ENCODE results near the gene SNX11. TPM values are rescaled to one million over a fixed set of nuclear protein-coding genes. Genes with fewer than 3 reads are reported as not detected.

SNX11 gene
- total and polyA plus RNA-seq, 9 of the 15 experiments (the other 6 are each of a cell fraction or from before 2014, with no cell fraction given): 12.4 to 24.0 (median 16.8) TPM

- TF ChIP-seq MBD2 (IDR thresholded peaks at IDR 0.05; ENCODE audit: borderline replicate concordance, low read depth) (no peak), ZBTB5 (IDR thresholded peaks at IDR 0.05) (no peak), ZBTB40 (IDR thresholded peaks at IDR 0.05) (no peak), ZBTB40 (CRISPR knock-in tag; IDR thresholded peaks at IDR 0.05) (no peak), FOXK2 (conservative IDR thresholded peaks at IDR 0.05 in 1 of 2, IDR thresholded peaks at IDR 0.05 in 1 of 2; ENCODE audit: low read depth in 2 of 2) (no peak), ZNF785 (CRISPR knock-in tag; IDR thresholded peaks at IDR 0.05) (no peak), ZNF41 (CRISPR knock-in tag; conservative IDR thresholded peaks at IDR 0.05) (no peak), TCF3 (CRISPR knock-in tag; IDR thresholded peaks at IDR 0.05) (no peak), ZNF174 (CRISPR knock-in tag; IDR thresholded peaks at IDR 0.05) (no peak), DLX4 (CRISPR knock-in tag; IDR thresholded peaks at IDR 0.05) (no peak), TEAD1 (CRISPR knock-in tag; IDR thresholded peaks at IDR 0.05) (no peak), ZNF655 (CRISPR knock-in tag; IDR thresholded peaks at IDR 0.05) (no peak), HSF4 (CRISPR knock-in tag; IDR thresholded peaks at IDR 0.05; ENCODE audit: borderline replicate concordance) (no peak), HEY1 (CRISPR knock-in tag; IDR thresholded peaks at IDR 0.05; ENCODE audit: borderline replicate concordance) (no peak), ZNF77 (CRISPR knock-in tag; IDR thresholded peaks at IDR 0.05) (no peak)
These were observed 41.6 kb downstream of the SNX11 start (continued) for GRCh38 chr17:48148854-48149786.

All from K562 (cell line).